HG02973 (cell line): ENCODE measurements around the gene SSNA1.

Source experiments
- ATAC-seq: cut with Tn5 transposase; IDR thresholded peaks from one replicate; pipeline ENCODE4 v1.9.1; 2021; ENCODE audit warnings: moderate library complexity; ENCODE audit not compliant: unreplicated experiment

SSNA1 gene

GRCh38 chr9:137188490-137189296 lies at the start of gene SSNA1, which contains the start of gene ANAPC2:
Gene SSNA1, plus strand, starts transcription at chr9:137188676. Its CDS starts 51 bp downstream, at chr9:137188727.
Gene ANAPC2, minus strand, starts transcription at chr9:137188560. Its CDS starts 28 bp downstream, at chr9:137188532.
- ATAC-seq = peak; percentile 64

- ATAC-seq = no peak
Observed at GRCh38 chr9:137138722-137139467, 49.6 kb upstream of the SSNA1 start, which contains the start of gene GRIN1. Gene GRIN1, plus strand, starts transcription at chr9:137139154. Its CDS starts 333 bp downstream, at chr9:137139487.

GRCh38 chr9:137139468-137140150 lies 48.9 kb upstream of the SSNA1 start:
- no peak for ATAC-seq

- ATAC-seq = no peak
Observed at GRCh38 chr9:137140151-137141012, 48.1 kb upstream of the SSNA1 start.

GRCh38 chr9:137141050-137141810 lies 47.2 kb upstream of the SSNA1 start:
- no peak for ATAC-seq

- ATAC-seq = no peak
Observed at GRCh38 chr9:137141976-137142936, 46.2 kb upstream of the SSNA1 start.

- no peak for ATAC-seq
Observed at GRCh38 chr9:137143459-137143858, 45.0 kb upstream of the SSNA1 start.

- no peak for ATAC-seq
Observed at GRCh38 chr9:137145731-137146526, 42.5 kb upstream of the SSNA1 start.

GRCh38 chr9:137146527-137146918 lies 42.0 kb upstream of the SSNA1 start:
- ATAC-seq = no peak

GRCh38 chr9:137147091-137147792 lies 41.2 kb upstream of the SSNA1 start:
- no peak for ATAC-seq

GRCh38 chr9:137147793-137148160 lies 40.7 kb upstream of the SSNA1 start:
- ATAC-seq = no peak

- ATAC-seq = no peak
Observed at GRCh38 chr9:137148242-137148641, 40.2 kb upstream of the SSNA1 start.

GRCh38 chr9:137148661-137149060 lies 39.8 kb upstream of the SSNA1 start:
- ATAC-seq = no peak

GRCh38 chr9:137149363-137149762 lies 39.1 kb upstream of the SSNA1 start:
- ATAC-seq = no peak

- peak; percentile 8 for ATAC-seq
Observed at GRCh38 chr9:137149942-137150616, 38.4 kb upstream of the SSNA1 start.

- peak; percentile 38 for ATAC-seq
Observed at GRCh38 chr9:137150617-137151457, 37.6 kb upstream of the SSNA1 start.
